ENCODE measurements around the gene HBE1.

Gene HBE1

GRCh38 chr11:5286901-5287300 lies 17.2 kb upstream of the HBE1 start:
- no peak overlapping the region for H3K4me3 ChIP-seq (ENCODE audit: low read depth, low read length)
- no peak for DNase-seq (ENCODE audit: low read depth)

GRCh38 chr11:5286351-5286750 lies 16.6 kb upstream of the HBE1 start:
- no peak for DNase-seq (ENCODE audit: low read depth)
- H3K4me3 ChIP-seq (ENCODE audit: low read depth, low read length), result no peak overlapping the region

- no peak for DNase-seq (ENCODE audit: low read depth)
- H3K4me3 ChIP-seq (ENCODE audit: low read depth, low read length), result no peak overlapping the region
These were observed 16.1 kb upstream of the HBE1 start for GRCh38 chr11:5285703-5286340.

- H3K4me3 ChIP-seq (ENCODE audit: low read depth, low read length), result no peak overlapping the region
- no peak for DNase-seq (ENCODE audit: low read depth)
These were observed 14.9 kb upstream of the HBE1 start for GRCh38 chr11:5284637-5285036.

GRCh38 chr11:5283882-5284281 lies 14.1 kb upstream of the HBE1 start:
- H3K4me3 ChIP-seq (ENCODE audit: low read depth, low read length), result no peak overlapping the region
- DNase-seq (ENCODE audit: low read depth), result no peak

- no peak for DNase-seq (ENCODE audit: low read depth)
These were observed 13.3 kb upstream of the HBE1 start for GRCh38 chr11:5283086-5283485.

DNA sequence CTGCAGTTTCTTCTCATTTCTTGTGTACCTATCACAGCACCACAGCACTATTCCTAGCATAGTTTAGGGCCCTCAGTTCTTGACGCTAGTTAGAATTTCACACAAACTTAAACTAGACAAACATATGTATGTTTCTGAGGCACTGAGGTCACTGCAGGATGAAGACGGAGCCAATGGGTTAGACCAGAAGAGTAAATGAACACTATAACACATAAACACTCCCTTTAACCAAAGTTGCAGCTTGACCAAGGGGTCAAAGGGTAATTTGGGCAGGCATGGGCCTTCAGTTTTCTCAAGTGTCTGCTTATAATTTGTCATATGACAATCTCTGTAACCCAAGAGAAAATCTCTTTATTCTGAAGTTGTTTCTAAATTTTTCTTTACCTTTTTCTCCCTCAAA lies 12.9 kb upstream of the HBE1 start:
- no peak for DNase-seq (ENCODE audit: low read depth)
- H3K4me3 ChIP-seq (ENCODE audit: low read depth, low read length), result no peak overlapping the region

More at GRCh38 chr11:5283086-5283485, 13.3 kb upstream of the HBE1 start:
- no peak overlapping the region for H3K4me3 ChIP-seq (ENCODE audit: low read depth, low read length)

DNA sequence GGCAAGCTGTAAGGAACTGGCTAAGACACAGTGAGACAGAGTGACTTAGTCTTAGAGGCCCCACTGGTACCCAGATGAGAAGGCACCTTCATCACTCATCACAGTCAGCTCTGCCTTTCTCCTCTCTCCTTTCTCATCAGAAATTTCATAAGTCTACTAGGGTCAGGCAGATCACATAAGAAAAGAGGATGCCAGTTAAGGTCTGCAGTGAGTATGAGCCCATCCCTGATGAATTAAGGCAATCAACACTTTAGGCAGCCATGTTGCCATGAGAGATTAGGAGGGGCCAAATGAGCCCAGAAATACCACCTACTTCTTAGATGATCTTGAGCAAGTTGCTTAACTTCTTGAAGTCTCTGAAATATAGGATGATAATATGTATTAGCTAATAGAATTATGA lies 11.9 kb upstream of the HBE1 start:
- no peak for DNase-seq (ENCODE audit: low read depth)
- H3K4me3 ChIP-seq (ENCODE audit: low read depth, low read length), result no peak overlapping the region

DNA sequence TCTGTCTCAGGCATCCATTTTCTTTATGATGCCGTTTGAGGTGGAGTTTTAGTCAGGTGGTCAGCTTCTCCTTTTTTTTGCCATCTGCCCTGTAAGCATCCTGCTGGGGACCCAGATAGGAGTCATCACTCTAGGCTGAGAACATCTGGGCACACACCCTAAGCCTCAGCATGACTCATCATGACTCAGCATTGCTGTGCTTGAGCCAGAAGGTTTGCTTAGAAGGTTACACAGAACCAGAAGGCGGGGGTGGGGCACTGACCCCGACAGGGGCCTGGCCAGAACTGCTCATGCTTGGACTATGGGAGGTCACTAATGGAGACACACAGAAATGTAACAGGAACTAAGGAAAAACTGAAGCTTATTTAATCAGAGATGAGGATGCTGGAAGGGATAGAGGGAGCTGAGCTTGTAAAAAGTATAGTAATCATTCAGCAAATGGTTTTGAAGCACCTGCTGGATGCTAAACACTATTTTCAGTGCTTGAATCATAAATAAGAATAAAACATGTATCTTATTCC lies 10.9 kb upstream of the HBE1 start:
- H3K4me3 ChIP-seq (ENCODE audit: low read depth, low read length), result no peak overlapping the region
- peak; percentile 98 for DNase-seq (ENCODE audit: low read depth)

- no peak overlapping the region for H3K4me3 ChIP-seq (ENCODE audit: low read depth, low read length)
- DNase-seq (ENCODE audit: low read depth), result no peak
These were observed 9.8 kb upstream of the HBE1 start for GRCh38 chr11:5279471-5280090.

- no peak for DNase-seq (ENCODE audit: low read depth)
- no peak overlapping the region for H3K4me3 ChIP-seq (ENCODE audit: low read depth, low read length)
These were observed 8.2 kb upstream of the HBE1 start for GRCh38 chr11:5277807-5278382.

- no peak overlapping the region for H3K4me3 ChIP-seq (ENCODE audit: low read depth, low read length)
- no peak for DNase-seq (ENCODE audit: low read depth)
These were observed 7.0 kb upstream of the HBE1 start for GRCh38 chr11:5276697-5277096.

- no peak for DNase-seq (ENCODE audit: low read depth)
- H3K4me3 ChIP-seq (ENCODE audit: low read depth, low read length), result no peak overlapping the region
These were observed 5.8 kb upstream of the HBE1 start for GRCh38 chr11:5275369-5276110.

DNA sequence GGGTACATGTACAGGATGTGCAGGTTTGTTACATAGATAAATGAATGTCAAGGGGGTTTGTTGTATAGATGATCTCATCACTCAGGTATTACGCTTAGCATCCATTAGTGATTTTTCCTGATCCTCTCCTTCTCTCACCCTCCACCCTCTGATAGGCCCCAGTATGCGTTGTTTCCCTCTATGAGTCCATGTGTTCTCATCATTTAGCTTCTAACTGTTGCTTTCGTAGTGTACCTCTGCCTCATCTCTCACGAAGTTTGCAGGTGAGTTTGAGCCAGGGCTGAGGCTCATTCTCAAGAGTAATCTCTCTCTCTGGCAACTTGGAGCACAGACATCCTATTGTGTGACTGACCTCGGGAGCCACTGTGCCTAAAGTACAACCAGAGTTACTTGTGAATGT lies 4.7 kb upstream of the HBE1 start:
- H3K4me3 ChIP-seq (ENCODE audit: low read depth, low read length), result no peak overlapping the region
- no peak for DNase-seq (ENCODE audit: low read depth)

DNA sequence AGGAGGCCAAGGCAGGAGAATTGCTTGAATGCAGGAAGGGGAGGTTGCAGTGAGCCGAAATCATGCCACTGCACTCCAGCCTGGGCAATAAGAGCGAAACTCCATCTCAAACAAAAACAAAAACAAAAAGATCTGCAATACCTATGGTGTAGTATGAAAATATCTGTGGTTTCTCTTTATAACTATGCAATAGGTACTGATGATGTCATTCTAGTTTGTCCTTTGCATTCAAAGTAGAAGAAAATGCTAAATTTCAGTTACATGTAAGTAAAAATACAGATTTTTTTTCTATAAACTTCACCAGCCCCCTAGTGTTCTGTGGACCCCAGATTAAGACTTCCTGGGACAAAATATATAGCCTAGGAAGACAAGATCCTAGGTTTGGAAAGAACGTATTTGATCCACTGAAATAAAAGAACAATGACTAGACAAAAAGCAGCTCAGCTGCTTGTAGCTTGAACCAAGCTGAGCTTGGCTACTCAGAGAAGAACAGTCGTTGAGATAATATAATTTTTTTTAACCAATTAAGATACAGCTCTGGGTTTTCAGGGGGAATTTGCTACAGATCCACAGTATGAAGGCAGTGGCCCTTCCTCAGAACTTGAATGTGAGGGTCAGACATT lies 2.8 kb upstream of the HBE1 start:
- no peak for DNase-seq (ENCODE audit: low read depth)

DNA sequence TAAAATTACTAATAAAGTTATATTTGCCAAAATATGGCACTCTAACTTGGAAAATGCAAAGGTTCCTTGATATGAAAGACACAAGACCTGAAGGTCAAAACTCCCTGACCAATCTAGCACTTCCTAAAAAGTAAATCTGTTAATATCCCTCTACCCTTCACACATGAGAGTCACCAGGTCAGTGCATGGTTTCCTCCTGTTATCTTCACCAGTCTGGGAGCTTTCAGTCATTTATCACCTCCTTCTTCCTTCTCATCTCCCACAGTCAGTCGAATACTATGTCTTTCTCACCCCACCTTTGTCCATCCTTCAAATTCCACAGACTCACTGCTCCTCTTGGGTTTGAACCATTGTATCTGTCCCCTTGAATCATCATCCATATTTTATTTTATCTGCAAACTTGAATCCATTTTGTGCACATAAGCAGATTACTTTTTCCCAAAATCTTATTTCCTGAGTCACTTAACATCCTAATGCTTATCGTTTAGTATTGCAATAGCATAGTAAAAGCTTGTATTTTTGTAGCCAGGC lies 2.6 kb downstream of the HBE1 start:
- no peak overlapping the region for H3K4me3 ChIP-seq (ENCODE audit: low read depth, low read length)
- DNase-seq (ENCODE audit: low read depth), result no peak

More for the DNA sequence above, 2.8 kb upstream of the HBE1 start:
- no peak overlapping the region for H3K4me3 ChIP-seq (ENCODE audit: low read depth, low read length)

DNA sequence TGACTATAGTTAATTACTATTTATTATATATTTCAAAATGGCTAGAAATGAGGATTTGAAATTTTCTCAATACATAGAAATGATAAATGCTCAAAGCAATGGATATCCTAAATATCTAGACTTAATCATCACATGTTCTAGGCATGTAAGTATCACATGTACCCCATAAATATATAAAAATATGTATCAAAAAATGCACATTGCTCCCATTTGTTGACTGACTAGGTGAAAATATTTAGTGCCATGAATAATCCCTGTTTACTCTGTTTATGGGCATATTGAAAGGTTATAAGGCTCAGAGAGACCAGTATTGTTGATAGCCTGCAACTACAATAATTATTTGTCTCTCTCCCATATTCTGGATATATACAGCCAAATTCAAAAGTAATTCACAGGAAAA lies 3.1 kb downstream of the HBE1 start:
- DNase-seq (ENCODE audit: low read depth), result no peak
- no peak overlapping the region for H3K4me3 ChIP-seq (ENCODE audit: low read depth, low read length)

DNA sequence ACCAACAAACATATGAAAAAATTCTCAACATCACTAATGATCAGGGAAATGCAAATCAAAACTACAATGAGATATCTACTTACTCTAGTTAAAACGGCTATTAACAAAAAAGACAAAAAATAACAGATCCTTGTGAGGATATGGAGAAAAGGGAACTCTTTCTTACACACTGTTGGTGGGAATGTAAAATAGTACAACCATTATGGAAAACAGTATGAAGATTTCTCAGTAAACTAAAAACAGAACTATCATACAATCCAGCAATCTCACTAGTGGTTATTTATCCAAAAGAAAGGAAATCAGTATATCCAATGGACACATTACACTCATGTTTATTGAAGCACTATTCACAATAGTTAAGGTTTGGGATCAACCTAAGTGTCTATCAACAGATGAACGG lies 3.9 kb downstream of the HBE1 start:
- H3K4me3 ChIP-seq (ENCODE audit: low read depth, low read length), result no peak overlapping the region
- no peak for DNase-seq (ENCODE audit: low read depth)

DNA sequence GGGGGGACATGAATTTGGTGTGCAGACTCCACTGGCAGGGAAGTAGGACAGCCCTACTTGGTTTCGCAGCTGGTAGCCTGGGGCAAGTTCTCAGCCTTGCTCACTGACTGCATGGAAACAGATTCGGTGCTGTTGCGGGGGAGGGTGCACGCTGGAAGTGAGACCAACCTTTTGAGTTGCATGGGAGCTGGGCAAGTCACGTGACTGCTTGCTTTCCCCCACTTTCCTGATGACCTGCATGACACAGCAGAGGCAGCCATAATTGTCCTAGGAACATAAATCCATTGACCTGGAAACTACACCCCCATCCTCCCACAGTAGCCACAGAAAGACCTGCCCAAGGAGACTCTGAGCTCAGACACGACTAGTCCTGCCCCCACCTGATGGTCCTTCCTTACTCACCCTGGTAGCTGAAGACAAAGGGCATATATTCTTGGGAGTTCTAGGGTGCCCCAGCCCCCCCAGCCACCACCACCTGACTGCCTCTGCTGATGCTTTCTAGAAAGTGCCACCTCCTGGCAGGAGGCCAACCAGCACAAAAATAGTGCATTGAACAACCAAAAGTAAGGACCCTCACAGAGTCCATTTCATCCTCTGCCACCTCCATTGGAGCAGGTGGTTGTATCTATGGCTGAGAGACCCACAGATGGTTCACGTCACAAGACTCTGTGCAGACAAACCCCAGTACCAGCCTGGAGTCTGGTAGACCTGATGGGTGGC lies 11.0 kb downstream of the HBE1 start:
- DNase-seq (ENCODE audit: low read depth), result no peak
- no peak overlapping the region for H3K4me3 ChIP-seq (ENCODE audit: low read depth, low read length)
